ENCODE results near the gene CSTPP1.
"Not testable (repeated sequence)": the region's sequence is repeated elsewhere in the genome, so short reads cannot be mapped to it uniquely, and the experiment has no call there.

Gene CSTPP1

DNA sequence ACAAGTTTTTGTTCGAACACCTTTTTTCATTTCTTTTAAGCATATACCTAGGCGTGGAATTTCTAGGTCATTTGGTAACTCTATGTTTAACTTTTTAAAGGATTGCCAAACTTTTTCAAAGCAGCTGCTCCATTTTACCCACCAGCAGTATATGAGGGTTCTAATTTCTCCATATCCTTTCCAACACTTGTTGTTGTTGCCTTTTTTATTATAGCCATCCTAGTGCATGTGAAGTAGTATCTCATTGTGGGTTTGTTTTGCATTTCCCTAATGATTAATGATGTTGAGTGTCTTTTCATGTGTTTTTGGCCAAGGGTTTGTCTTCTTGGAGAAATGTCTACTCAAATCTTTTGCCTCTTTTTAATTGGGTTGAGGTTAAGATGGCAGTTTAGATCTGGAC is 24.5 kb downstream of the CSTPP1 start:
- Histone ChIP-seq H3K4me2 (no peak overlapping the region), H3K27me3 (no peaks in the 10 kb centered on the region), H3K9ac (no peak overlapping the region), H3K9me3 (replicated peaks in 1 of 11) (peaks cover 48 to 64% (median 51%) of the 10 kb centered on the region in 11 experiments), H3K4me1 (no peaks in the 10 kb centered on the region; a peak in 2 of 20 replicates), H3K4me3 (no peak overlapping the region), H3K36me3 (peaks cover 24 to 49% (median 43%) of the 10 kb centered on the region in 11 experiments; a peak in 20 of 22 replicates), H3K27ac (no peak overlapping the region), H4K20me1 (no peaks in the 10 kb centered on the region)
- no peak for TF ChIP-seq Cebpa-rat (IDR thresholded peaks at IDR 0.05)

DNA sequence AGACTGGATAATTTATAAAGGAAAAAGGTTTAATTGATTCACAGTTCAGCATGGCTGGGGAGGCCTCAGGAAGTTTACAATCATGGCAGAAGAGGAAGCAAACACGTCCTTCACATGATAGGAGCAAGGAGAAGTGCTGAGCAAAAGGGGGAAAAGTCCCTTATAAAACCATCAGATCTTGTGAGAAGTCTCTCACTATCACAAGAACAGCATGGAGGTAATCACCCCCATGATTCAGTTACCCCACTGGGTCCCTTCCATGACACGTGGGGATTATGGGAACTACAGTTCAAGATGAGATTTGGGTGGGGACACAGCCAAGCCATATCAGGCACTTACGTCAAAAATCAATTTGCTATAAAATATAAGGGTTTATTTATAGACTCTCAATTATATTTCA is 25.3 kb downstream of the CSTPP1 start:
- not testable (repeated sequence) for H3K4me1 ChIP-seq, H3K9ac ChIP-seq, H4K20me1 ChIP-seq, H3K27me3 ChIP-seq, H3K4me3 ChIP-seq, H3K27ac ChIP-seq
- peak overlapping the region in 1 of 11 experiments; percentile 11; a peak in 1 of 22 replicates for H3K4me2 ChIP-seq
- H3K36me3 ChIP-seq, result peaks cover 24 to 49% (median 43%) of the 10 kb centered on the region in 11 experiments; a peak in 20 of 22 replicates
- peaks cover 48 to 64% (median 51%) of the 10 kb centered on the region in 11 experiments for H3K9me3 ChIP-seq (replicated peaks in 1 of 11)

DNA sequence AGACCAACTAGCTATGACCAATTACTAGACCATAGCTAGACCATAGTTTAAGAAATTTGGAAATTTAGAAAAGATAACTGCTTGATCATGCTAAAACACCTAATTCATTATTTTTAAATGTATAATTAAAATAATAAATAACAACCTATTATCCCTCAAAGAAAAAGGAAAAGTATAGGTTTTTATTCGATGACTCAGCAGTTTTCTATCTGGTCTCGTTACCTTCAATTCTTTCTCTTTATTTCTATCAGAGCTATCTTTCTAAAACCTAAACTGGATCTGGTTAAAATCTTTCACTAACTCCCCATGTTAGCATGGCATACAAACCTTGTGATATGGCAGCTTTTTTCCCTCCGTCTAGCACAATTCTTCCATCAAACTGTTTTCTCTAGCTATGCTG is 27.3 kb downstream of the CSTPP1 start:
- Histone ChIP-seq H3K9ac (no peak overlapping the region), H4K20me1 (no peaks in the 10 kb centered on the region)
- TF ChIP-seq Cebpa-rat (IDR thresholded peaks at IDR 0.05), result no peak

GRCh38 chr11:46966773-46967172 is 30.2 kb downstream of the CSTPP1 start:
- peaks cover 4 to 21% (median 12%) of the 10 kb centered on the region in 11 experiments; a peak in 12 of 22 replicates for H3K36me3 ChIP-seq
- no peaks in the 10 kb centered on the region for H3K27me3 ChIP-seq
- no peak overlapping the region for H3K4me2 ChIP-seq
- no peak for TF ChIP-seq Cebpa-rat (IDR thresholded peaks at IDR 0.05)
- H3K4me3 ChIP-seq, result no peak overlapping the region
- H3K27ac ChIP-seq, result no peak overlapping the region
- peaks cover 13 to 31% (median 23%) of the 10 kb centered on the region in 11 experiments for H3K9me3 ChIP-seq (replicated peaks in 1 of 11)
- H3K4me1 ChIP-seq, result peaks cover 0 to 6% (median 0%) of the 10 kb centered on the region in 10 experiments; a peak in 4 of 20 replicates
- H4K20me1 ChIP-seq, result no peaks in the 10 kb centered on the region
- no peak overlapping the region for H3K9ac ChIP-seq

More for the DNA sequence above, 27.3 kb downstream of the CSTPP1 start:
- H3K36me3 ChIP-seq, result peaks cover 16 to 45% (median 34%) of the 10 kb centered on the region in 11 experiments; a peak in 20 of 22 replicates
- no peaks in the 10 kb centered on the region for H3K27me3 ChIP-seq
- peaks cover 40 to 59% (median 45%) of the 10 kb centered on the region in 11 experiments for H3K9me3 ChIP-seq (replicated peaks in 1 of 11)
- H3K4me1 ChIP-seq, result no peaks in the 10 kb centered on the region; a peak in 2 of 20 replicates
- H3K27ac ChIP-seq, result no peak overlapping the region
- no peak overlapping the region for H3K4me2 ChIP-seq
- H3K4me3 ChIP-seq, result no peak overlapping the region

DNA sequence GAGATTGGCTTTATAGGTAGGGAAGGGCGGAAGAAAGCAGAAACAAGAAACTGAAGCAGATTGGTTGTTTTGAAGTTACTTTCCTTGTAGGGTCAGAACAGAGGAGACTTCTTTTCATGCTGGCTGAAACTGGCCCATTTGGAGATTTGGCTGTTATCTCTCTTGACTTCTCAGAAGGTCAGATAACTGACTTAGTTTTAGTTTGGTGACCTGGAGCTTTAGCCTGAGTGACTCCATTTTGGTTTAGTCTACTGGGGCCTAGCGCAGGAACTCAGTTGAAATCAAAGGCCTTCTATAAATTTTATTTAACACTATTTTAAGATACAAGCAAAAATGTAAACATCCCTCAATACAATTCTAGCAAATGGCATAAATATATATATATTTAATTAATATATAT is 31.4 kb downstream of the CSTPP1 start:
- no peaks in the 10 kb centered on the region for H3K27me3 ChIP-seq
- peaks cover 0 to 17% (median 0%) of the 10 kb centered on the region in 10 experiments; a peak in 5 of 20 replicates for H3K4me1 ChIP-seq
- no peak for TF ChIP-seq Cebpa-rat (IDR thresholded peaks at IDR 0.05)
- peaks cover 9 to 21% (median 16%) of the 10 kb centered on the region in 11 experiments for H3K9me3 ChIP-seq (replicated peaks in 1 of 11)
- no peak overlapping the region for H3K9ac ChIP-seq
- no peak overlapping the region for H3K27ac ChIP-seq
- H3K4me2 ChIP-seq, result no peak overlapping the region
- H3K4me3 ChIP-seq, result no peak overlapping the region
- peaks cover 0 to 12% (median 9%) of the 10 kb centered on the region in 11 experiments; a peak in 7 of 22 replicates for H3K36me3 ChIP-seq
- H4K20me1 ChIP-seq, result no peaks in the 10 kb centered on the region

GRCh38 chr11:46969379-46969778 is 32.8 kb downstream of the CSTPP1 start:
- Histone ChIP-seq H3K4me3 (no peak overlapping the region), H4K20me1 (no peaks in the 10 kb centered on the region), H3K9ac (no peak overlapping the region), H3K36me3 (peaks cover 0 to 18% (median 11%) of the 10 kb centered on the region in 11 experiments; a peak in 10 of 22 replicates), H3K27me3 (no peaks in the 10 kb centered on the region), H3K4me2 (no peak overlapping the region), H3K4me1 (peaks cover 0 to 17% (median 0%) of the 10 kb centered on the region in 10 experiments; a peak in 5 of 20 replicates), H3K27ac (no peak overlapping the region), H3K9me3 (replicated peaks in 1 of 11) (peaks cover 4 to 6% (median 5%) of the 10 kb centered on the region in 11 experiments)
- TF ChIP-seq Cebpa-rat (IDR thresholded peaks at IDR 0.05), result no peak

DNA sequence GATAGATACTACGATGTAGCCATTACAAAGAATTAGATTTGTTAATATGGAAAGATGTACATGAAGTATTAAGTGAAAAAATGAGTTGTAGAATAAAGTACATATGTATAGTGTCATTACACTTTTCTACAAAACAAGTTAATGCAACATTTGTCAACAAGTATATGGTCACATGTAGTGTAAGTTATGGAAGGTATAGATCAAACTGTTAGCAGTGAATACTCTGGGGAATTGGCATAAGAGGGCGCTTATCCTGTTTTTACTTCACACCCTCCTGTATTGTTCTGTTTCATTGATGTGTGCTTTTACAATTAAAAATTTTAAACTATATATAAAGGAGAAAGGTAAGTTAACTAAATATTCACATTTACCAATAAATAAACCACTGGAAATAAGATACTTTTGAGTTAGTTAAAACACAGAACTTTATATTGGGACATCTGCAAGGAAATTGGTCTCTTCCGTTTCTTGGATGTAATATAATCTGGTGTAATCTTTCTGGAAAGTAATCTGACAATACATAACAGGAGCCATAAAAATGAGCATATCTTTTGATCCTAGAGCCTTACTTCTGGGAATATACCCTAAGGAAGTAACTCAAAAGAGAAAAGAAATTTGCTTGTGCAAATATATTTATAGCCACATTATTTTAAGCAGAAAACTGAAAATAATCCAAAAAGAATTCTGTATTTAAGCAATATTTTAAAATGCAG is 34.5 kb downstream of the CSTPP1 start:
- no peaks in the 10 kb centered on the region; a peak in 1 of 22 replicates for H3K9me3 ChIP-seq (replicated peaks in 1 of 11)
- no peak overlapping the region for H3K27ac ChIP-seq
- peaks cover 0 to 17% (median 0%) of the 10 kb centered on the region in 10 experiments; a peak in 5 of 20 replicates for H3K4me1 ChIP-seq
- no peaks in the 10 kb centered on the region for H4K20me1 ChIP-seq
- H3K36me3 ChIP-seq, result peaks cover 0 to 14% (median 6%) of the 10 kb centered on the region in 11 experiments; a peak in 6 of 22 replicates
- TF ChIP-seq Cebpa-rat (IDR thresholded peaks at IDR 0.05), result no peak
- H3K9ac ChIP-seq, result no peak overlapping the region
- no peak overlapping the region for H3K4me3 ChIP-seq
- H3K4me2 ChIP-seq, result no peak overlapping the region; a peak in 1 of 22 replicates
- H3K27me3 ChIP-seq, result no peaks in the 10 kb centered on the region

DNA sequence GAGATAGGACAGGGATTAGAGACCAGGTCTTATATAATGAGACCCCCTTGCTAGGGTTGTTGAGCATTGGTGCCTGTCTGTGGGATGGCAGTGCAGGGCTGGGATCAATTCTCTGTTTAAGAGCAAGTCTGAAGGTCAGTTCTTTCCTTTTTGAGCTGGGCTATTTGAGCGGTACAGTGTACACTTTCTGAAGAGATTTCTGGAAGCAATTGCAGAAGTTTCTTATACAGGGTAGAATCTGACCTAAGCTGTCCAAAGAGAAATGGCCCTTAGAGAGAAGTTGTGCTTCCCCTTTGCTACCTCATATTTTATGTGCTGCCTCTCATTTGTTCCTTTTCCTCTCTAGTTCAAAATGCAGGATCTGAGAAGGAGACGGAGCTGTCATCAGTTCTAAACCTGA is 35.8 kb downstream of the CSTPP1 start:
- Histone ChIP-seq H3K9me3 (replicated peaks in 1 of 11) (no peaks in the 10 kb centered on the region; a peak in 1 of 22 replicates), H3K27ac (no peak overlapping the region), H3K4me3 (no peak overlapping the region), H3K4me1 (peaks cover 0 to 17% (median 0%) of the 10 kb centered on the region in 10 experiments; a peak in 5 of 20 replicates), H3K4me2 (peak overlapping the region in 2 of 11 experiments; percentile 63 to 81; a peak in 4 of 22 replicates), H3K27me3 (no peaks in the 10 kb centered on the region), H4K20me1 (no peaks in the 10 kb centered on the region), H3K9ac (no peak overlapping the region), H3K36me3 (peaks cover 0 to 14% (median 6%) of the 10 kb centered on the region in 11 experiments; a peak in 6 of 22 replicates)
- TF ChIP-seq Cebpa-rat (IDR thresholded peaks at IDR 0.05), result no peak

DNA sequence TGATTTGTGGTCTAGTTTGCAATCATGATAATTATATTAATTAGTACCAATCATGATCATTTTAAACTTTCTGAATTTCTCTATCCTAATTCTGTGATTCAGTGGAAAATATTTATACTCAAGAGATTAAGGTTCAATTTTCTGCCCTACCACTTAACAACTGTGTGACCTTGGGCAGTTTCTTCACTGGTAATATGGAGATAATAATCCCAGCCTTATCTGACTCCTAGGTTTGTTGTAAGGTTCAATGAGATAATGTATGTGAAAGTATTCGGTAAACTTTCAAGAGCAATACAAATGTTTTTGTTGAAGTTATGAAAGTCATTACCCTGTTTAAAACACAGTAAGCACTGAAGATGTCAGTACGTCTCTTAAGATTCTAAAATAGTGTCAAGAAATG is 36.3 kb downstream of the CSTPP1 start:
- no peak overlapping the region for H3K27ac ChIP-seq
- H4K20me1 ChIP-seq, result no peaks in the 10 kb centered on the region
- H3K4me1 ChIP-seq, result peaks cover 0 to 17% (median 0%) of the 10 kb centered on the region in 10 experiments; a peak in 5 of 20 replicates
- no peaks in the 10 kb centered on the region; a peak in 1 of 22 replicates for H3K9me3 ChIP-seq (replicated peaks in 1 of 11)
- TF ChIP-seq Cebpa-rat (IDR thresholded peaks at IDR 0.05), result no peak
- H3K9ac ChIP-seq, result no peak overlapping the region
- no peak overlapping the region for H3K4me2 ChIP-seq
- H3K27me3 ChIP-seq, result no peaks in the 10 kb centered on the region
- peaks cover 0 to 14% (median 6%) of the 10 kb centered on the region in 11 experiments; a peak in 6 of 22 replicates for H3K36me3 ChIP-seq
- no peak overlapping the region for H3K4me3 ChIP-seq
